Peyer's patch (tissue), 4 donors: Measurements from ENCODE around the gene RFX4. TPM values are rescaled to one million over a fixed set of nuclear protein-coding genes. Genes with fewer than 3 reads are reported as not detected.

Source experiments
- DNase-seq, 3 donors: peaks; one replicate each; pipeline ENCODE4 v3.0.0-alpha.2; 2017 to 2019
- H3K27ac ChIP-seq, 4 donors: fragments of 200-600 bp; sonication (generic); one replicate each; pipeline ENCODE4 v1.5.1; 2016 to 2019
- H3K27me3 ChIP-seq, 2 donors: fragments of 200-600 bp; sonication (generic); one replicate each; pipeline ENCODE4 v1.5.1; 2019
- H3K36me3 ChIP-seq, 3 donors: fragments of 200-600 bp; sonication (generic); one replicate each; pipeline ENCODE4 v1.5.1; 2016 to 2019
- H3K4me1 ChIP-seq, 4 donors: fragments of 200-600 bp; sonication (generic); one replicate each; pipeline ENCODE4 v1.5.1; 2016 to 2019
- H3K4me3 ChIP-seq, 4 donors: fragments of 200-600 bp; sonication (generic); 1 replicate in 3 of 4; 2 replicates in 1 of 4; pipeline ENCODE4 v1.5.1; 2016 to 2019; ENCODE audit warnings: mild to moderate bottlenecking in 1 of 4
- H3K9me3 ChIP-seq, 4 donors: fragments of 200-600 bp; sonication (generic); one replicate each; pipeline ENCODE4 v1.5.1; 2016 to 2019; ENCODE audit warnings: mild to moderate bottlenecking in 1 of 4
- CTCF ChIP-seq, 6 experiments: fragments of 450-650 bp in 4 of 6; fragments of 200-600 bp in 2 of 6; sonication (generic) in 1 of 6; IDR thresholded peaks; one replicate each; pipeline ENCODE4 v1.5.1; 2017 to 2019; ENCODE audit warnings: antibody characterized with exemption in 6 of 6, mild to moderate bottlenecking in 3 of 6, moderate library complexity in 1 of 6
- POLR2A ChIP-seq, 2 donors: fragments of 450-650 bp; IDR thresholded peaks; one replicate each; pipeline ENCODE4 v1.5.1; 2017; ENCODE audit warnings: antibody characterized with exemption in 2 of 2, mild to moderate bottlenecking in 2 of 2, moderate library complexity in 2 of 2
- total RNA-seq, 4 donors: library from RNA; depleted of rRNA; stranded (reverse); fragments of >200 nt; gene quantifications; one replicate each; pipeline ENCODE4 v1.1.0, GENCODE V29; 2016

The RFX4 gene
- total RNA-seq, 4 donors from 2014 or later = not detected

- H3K4me1 ChIP-seq = peaks cover 0 to 14% (median 0%) of the 10 kb centered on the region in 4 donors
- no peaks in the 10 kb centered on the region for H3K27me3 ChIP-seq
- H3K9me3 ChIP-seq = no peaks in the 10 kb centered on the region
- H3K4me3 ChIP-seq = no peak overlapping the region
- TF ChIP-seq POLR2A (IDR thresholded peaks at IDR 0.05) (no peak), CTCF (IDR thresholded peaks at IDR 0.05) (no peak)
- H3K27ac ChIP-seq = no peak overlapping the region
- no peaks in the 10 kb centered on the region for H3K36me3 ChIP-seq
- no peak for DNase-seq
Observed at GRCh38 chr12:106771425-106771824, 188.6 kb downstream of the RFX4 start.

GRCh38 chr12:106773286-106774004 is 190.6 kb downstream of the RFX4 start:
- Histone ChIP-seq H3K36me3 (no peaks in the 10 kb centered on the region), H3K9me3 (no peaks in the 10 kb centered on the region), H3K27ac (peak overlapping the region; percentile 78 to 94 (median 90)), H3K4me1 (peaks cover 0 to 18% (median 0%) of the 10 kb centered on the region in 4 donors), H3K4me3 (peak overlapping the region; percentile 90 to 93 (median 91)), H3K27me3 (no peaks in the 10 kb centered on the region)
- TF ChIP-seq POLR2A (IDR thresholded peaks at IDR 0.05) = no peak
- no peak for TF ChIP-seq CTCF (IDR thresholded peaks at IDR 0.05)
- no peak for DNase-seq

- no peak for TF ChIP-seq CTCF (IDR thresholded peaks at IDR 0.05)
- TF ChIP-seq POLR2A (IDR thresholded peaks at IDR 0.05) = peak; percentile 75 to 76
- Histone ChIP-seq H3K9me3 (no peaks in the 10 kb centered on the region), H3K4me1 (peaks cover 0 to 18% (median 0%) of the 10 kb centered on the region in 4 donors), H3K4me3 (peak within 1 kb of the TSS; percentile 90 to 93 (median 91)), H3K27ac (peak within 1 kb of the TSS; percentile 78 to 94 (median 90)), H3K36me3 (no peaks in the 10 kb centered on the region), H3K27me3 (no peaks in the 10 kb centered on the region)
- DNase-seq = peak; percentile 84 to 97 (median 96)
Observed at GRCh38 chr12:106774005-106774807, 191.4 kb downstream of the RFX4 start, which contains the start of gene RIC8B. RIC8B (plus strand) TSS chr12:106774682; CDS start chr12:106774746, 64 bp downstream.

- TF ChIP-seq CTCF (IDR thresholded peaks at IDR 0.05) (no peak), POLR2A (IDR thresholded peaks at IDR 0.05) (no peak)
- peak overlapping the region; percentile 78 to 94 (median 90) for H3K27ac ChIP-seq
- H3K27me3 ChIP-seq = no peaks in the 10 kb centered on the region
- H3K36me3 ChIP-seq = no peaks in the 10 kb centered on the region
- H3K4me1 ChIP-seq = peaks cover 0 to 18% (median 0%) of the 10 kb centered on the region in 4 donors
- H3K4me3 ChIP-seq = peak overlapping the region; percentile 90 to 93 (median 91)
- peak in 1 of 3 donors; percentile 23 for DNase-seq
- no peaks in the 10 kb centered on the region for H3K9me3 ChIP-seq
Observed at GRCh38 chr12:106774808-106775524, 192.2 kb downstream of the RFX4 start.

- H3K4me3 ChIP-seq = no peak overlapping the region
- H3K27me3 ChIP-seq = no peaks in the 10 kb centered on the region
- H3K27ac ChIP-seq = no peak overlapping the region
- no peaks in the 10 kb centered on the region for H3K9me3 ChIP-seq
- H3K36me3 ChIP-seq = no peaks in the 10 kb centered on the region
- H3K4me1 ChIP-seq = peaks cover 0 to 18% (median 0%) of the 10 kb centered on the region in 4 donors
- TF ChIP-seq POLR2A (IDR thresholded peaks at IDR 0.05) (no peak), CTCF (IDR thresholded peaks at IDR 0.05) (no peak)
- no peak for DNase-seq
Observed at GRCh38 chr12:106776897-106777296, 194.1 kb downstream of the RFX4 start.
